Heart right ventricle (tissue), 12 donors: ENCODE measurements around the gene NCCRP1. TPM values are rescaled to one million over a fixed set of nuclear protein-coding genes. Genes with fewer than 3 reads are reported as not detected.

Source experiments
- polyA plus RNA-seq, 2 donors: library from polyadenylated mRNA; stranded (reverse); fragments of 200-250 nt; gene quantifications; one replicate each; pipeline ENCODE4 v1.2.3, GENCODE V29; 2013
- total RNA-seq, 10 donors: library from RNA; stranded (reverse); fragmentation: NEBNext Ultra II Directional in 3 of 10; extraction: Animal tissue kit (Norgen Biotek cat#: 25700) in 3 of 10; gene quantifications; one replicate each; pipeline versions ENCODE4 v1.2.1 to v1.2.4, GENCODE V29; 2021 to 2023
- donor health status: ischemic (EF 13 %, LVEDD 7.1; RV severe dilation, severe dysfunction).
- donor health status: healthy with polysubstance abuse.
- donor health status: DM: no; HTN: yes; CAD: no.
- donor health status: DM: no; HTN: no; CAD: no.
- donor health status: ischemic (EF 25% LVEDD 6.9; RV normal size, moderate dysfunction).
- donor health status: ischemic (EF 25% LVEDD 5.7; RV mildly dilated, moderate dysfunction).
- donor health status: healthy.
- donor health status: nonischemic (EF 11% LVEDD 7.7; RV severe dilation, severe dysfunction).
- donor health status: DM: yes; HTN: yes; CAD: no.
- donor health status: PGD.
- donor health status: ischemic (EF 29% LVEDD 5.4; RV normal size, mild dysfunction).
- donor health status: nonischemic (EF 23%, LVEDD 6.1; RV moderate dilation, normal function).

Gene NCCRP1
- total and polyA plus RNA-seq, 12 donors, result 0.03 TPM; not detected in 11

Other genes with a start within 250 kb of the NCCRP1 start
- gene FBXO17, start 221.2 kb upstream of the NCCRP1 start, total RNA-seq, result 1 to 10 TPM in 9 of 10 donors, under 1 TPM in 1; 1.00 to 2.8 (median 1.7) TPM
- 1 to 10 TPM; 2.5 to 3.2 TPM for gene FBXO17, start 221.2 kb upstream of the NCCRP1 start, polyA plus RNA-seq
- gene FBXO27, start 164.4 kb upstream of the NCCRP1 start, total RNA-seq, result 10 to 100 TPM; 11.4 to 40.5 (median 21.4) TPM
- 1 to 10 TPM; 2.3 to 6.6 TPM for gene FBXO27, start 164.4 kb upstream of the NCCRP1 start, polyA plus RNA-seq
- not detected for gene ACP7, start 112.6 kb upstream of the NCCRP1 start, total RNA-seq
- not detected for gene ACP7, start 112.6 kb upstream of the NCCRP1 start, polyA plus RNA-seq
- gene PAK4, start 71.2 kb upstream of the NCCRP1 start, total RNA-seq, result 10 to 100 TPM; 11.7 to 22.4 (median 16.1) TPM
- gene PAK4, start 71.2 kb upstream of the NCCRP1 start, polyA plus RNA-seq, result 10 to 100 TPM in 1 of 2 donors, 1 to 10 TPM in 1; 8.6 to 19.2 TPM
- gene SYCN, start 7.3 kb downstream of the NCCRP1 start, total RNA-seq, result under 1 TPM in 1 of 10 donors, not detected in 9; 0.55 TPM
- not detected for gene SYCN, start 7.3 kb downstream of the NCCRP1 start, polyA plus RNA-seq
- gene IFNL3, start 48.0 kb downstream of the NCCRP1 start, total RNA-seq, result not detected
- not detected for gene IFNL3, start 48.0 kb downstream of the NCCRP1 start, polyA plus RNA-seq
- not detected for gene IFNL4, start 51.9 kb downstream of the NCCRP1 start, total RNA-seq
- gene IFNL4, start 51.9 kb downstream of the NCCRP1 start, polyA plus RNA-seq, result not detected
- gene IFNL2, start 71.4 kb downstream of the NCCRP1 start, total RNA-seq, result not detected
- not detected for gene IFNL2, start 71.4 kb downstream of the NCCRP1 start, polyA plus RNA-seq
- not detected for gene IFNL1, start 99.4 kb downstream of the NCCRP1 start, total RNA-seq
- not detected for gene IFNL1, start 99.4 kb downstream of the NCCRP1 start, polyA plus RNA-seq
- gene LRFN1, start 123.9 kb downstream of the NCCRP1 start, total RNA-seq, result under 1 TPM in 9 of 10 donors, not detected in 1; 0.07 to 0.42 (median 0.32) TPM
- under 1 TPM; 0.14 to 0.29 TPM for gene LRFN1, start 123.9 kb downstream of the NCCRP1 start, polyA plus RNA-seq
- gene GMFG, start 139.1 kb downstream of the NCCRP1 start, total RNA-seq, result 10 to 100 TPM in 5 of 10 donors, 1 to 10 TPM in 5; 6.9 to 64.2 (median 11.1) TPM
- gene GMFG, start 139.1 kb downstream of the NCCRP1 start, polyA plus RNA-seq, result 10 to 100 TPM; 26.9 to 39.6 TPM
- 10 to 100 TPM; 35.5 to 60.4 (median 47.2) TPM for gene SAMD4B, start 145.5 kb downstream of the NCCRP1 start, total RNA-seq
- 10 to 100 TPM; 59.2 to 92.8 TPM for gene SAMD4B, start 145.5 kb downstream of the NCCRP1 start, polyA plus RNA-seq
- 10 to 100 TPM; 34.3 to 46.4 (median 38.8) TPM for gene PAF1, start 194.1 kb downstream of the NCCRP1 start, total RNA-seq
- 10 to 100 TPM; 24.1 to 48.2 TPM for gene PAF1, start 194.1 kb downstream of the NCCRP1 start, polyA plus RNA-seq
- 10 to 100 TPM; 22.9 to 32.3 (median 27.1) TPM for gene MED29, start 194.4 kb downstream of the NCCRP1 start, total RNA-seq
- 10 to 100 TPM; 16.2 to 30.8 TPM for gene MED29, start 194.4 kb downstream of the NCCRP1 start, polyA plus RNA-seq
- 100 to 1,000 TPM in 2 of 10 donors, 10 to 100 TPM in 8; 22.8 to 194 (median 48.1) TPM for gene ZFP36, start 209.9 kb downstream of the NCCRP1 start, total RNA-seq
- 10 to 100 TPM; 60.2 to 63.2 TPM for gene ZFP36, start 209.9 kb downstream of the NCCRP1 start, polyA plus RNA-seq
- 10 to 100 TPM in 9 of 10 donors, 1 to 10 TPM in 1; 8.3 to 23.1 (median 15.1) TPM for gene PLEKHG2, start 215.7 kb downstream of the NCCRP1 start, total RNA-seq
- gene PLEKHG2, start 215.7 kb downstream of the NCCRP1 start, polyA plus RNA-seq, result 10 to 100 TPM in 1 of 2 donors, 1 to 10 TPM in 1; 6.9 to 22.7 TPM
- 1,000 to 10,000 TPM in 7 of 10 donors, 100 to 1,000 TPM in 3; 936 to 1,726 (median 1,424) TPM for gene RPS16, start 239.0 kb downstream of the NCCRP1 start, total RNA-seq
- gene RPS16, start 239.0 kb downstream of the NCCRP1 start, polyA plus RNA-seq, result 1,000 to 10,000 TPM in 1 of 2 donors, 100 to 1,000 TPM in 1; 974 to 3,280 TPM
- gene SUPT5H, start 248.6 kb downstream of the NCCRP1 start, total RNA-seq, result 10 to 100 TPM; 65.0 to 96.6 (median 84.3) TPM
- gene SUPT5H, start 248.6 kb downstream of the NCCRP1 start, polyA plus RNA-seq, result 100 to 1,000 TPM in 1 of 2 donors, 10 to 100 TPM in 1; 56.2 to 149 TPM